ENCODE data around the gene CRIP3. TPM values are rescaled to one million over a fixed set of nuclear protein-coding genes. Genes with fewer than 3 reads are reported as not detected.

CRIP3 gene
- total RNA-seq, 2 experiments from 2014 or later, result 1.8 to 2.0 TPM

GRCh38 chr6:43306086-43306485 is 2.5 kb downstream of the CRIP3 start:
- ATAC-seq (ENCODE audit: poor library complexity) (no peak), DNase-seq (no peak)
- Mint-ChIP-seq H3K27ac (no peak overlapping the region), H3K9me3 (no peaks in the 10 kb centered on the region), H3K27me3 (no peaks in the 10 kb centered on the region), H3K36me3 (ENCODE audit: low read depth) (no peaks in the 10 kb centered on the region), H3K4me3 (no peak overlapping the region), H3K4me1 (ENCODE audit: low read depth) (peaks cover 7% of the 10 kb centered on the region)
- ChIA-PET POLR2A (no interaction called here), CTCF (no interaction called here)
- Histone ChIP-seq H3K9me3 (ENCODE audit: control insufficient read depth in 1 of 2, insufficient read depth in 1 of 2, low read length in 2 of 2) (no peaks in the 10 kb centered on the region), H3K4me3 (ENCODE audit: low read length) (no peak overlapping the region), H3K27me3 (ENCODE audit: control insufficient read depth in 1 of 2, insufficient read depth in 2 of 2, low read length in 2 of 2) (no peaks in the 10 kb centered on the region), H3K27ac (ENCODE audit: low read depth in 1 of 2, low read length in 2 of 2) (no peak overlapping the region), H3K36me3 (ENCODE audit: insufficient read depth, low read length) (no peaks in the 10 kb centered on the region), H3K4me1 (ENCODE audit: insufficient read depth, low read length) (peaks cover 19% of the 10 kb centered on the region)
- TF ChIP-seq, protein P1, sequence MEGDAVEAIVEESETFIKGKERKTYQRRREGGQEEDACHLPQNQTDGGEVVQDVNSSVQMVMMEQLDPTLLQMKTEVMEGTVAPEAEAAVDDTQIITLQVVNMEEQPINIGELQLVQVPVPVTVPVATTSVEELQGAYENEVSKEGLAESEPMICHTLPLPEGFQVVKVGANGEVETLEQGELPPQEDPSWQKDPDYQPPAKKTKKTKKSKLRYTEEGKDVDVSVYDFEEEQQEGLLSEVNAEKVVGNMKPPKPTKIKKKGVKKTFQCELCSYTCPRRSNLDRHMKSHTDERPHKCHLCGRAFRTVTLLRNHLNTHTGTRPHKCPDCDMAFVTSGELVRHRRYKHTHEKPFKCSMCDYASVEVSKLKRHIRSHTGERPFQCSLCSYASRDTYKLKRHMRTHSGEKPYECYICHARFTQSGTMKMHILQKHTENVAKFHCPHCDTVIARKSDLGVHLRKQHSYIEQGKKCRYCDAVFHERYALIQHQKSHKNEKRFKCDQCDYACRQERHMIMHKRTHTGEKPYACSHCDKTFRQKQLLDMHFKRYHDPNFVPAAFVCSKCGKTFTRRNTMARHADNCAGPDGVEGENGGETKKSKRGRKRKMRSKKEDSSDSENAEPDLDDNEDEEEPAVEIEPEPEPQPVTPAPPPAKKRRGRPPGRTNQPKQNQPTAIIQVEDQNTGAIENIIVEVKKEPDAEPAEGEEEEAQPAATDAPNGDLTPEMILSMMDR (IDR thresholded peaks at IDR 0.05), result no peak
- intact Hi-C loops (cut with DNase I, micrococcal nuclease), result no loop called here

DNA sequence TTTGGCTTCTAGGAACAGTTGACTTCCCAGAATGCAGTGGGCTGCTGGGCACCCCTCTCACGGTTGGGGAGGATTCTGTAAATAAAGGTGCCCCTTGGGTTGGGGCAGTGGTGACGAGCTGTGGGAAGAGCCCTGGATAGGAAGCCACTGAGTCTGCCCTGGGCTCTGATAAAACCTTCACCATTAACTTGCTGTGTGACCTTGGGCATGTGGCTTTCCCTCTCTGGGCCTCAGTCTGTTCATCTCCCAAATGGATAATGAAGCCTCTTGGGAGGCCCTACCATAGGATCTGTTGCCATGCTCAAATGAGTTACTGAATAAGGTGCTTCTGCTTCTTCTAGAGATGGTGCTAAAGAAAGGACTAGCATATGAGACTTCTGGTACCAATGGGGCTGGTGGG is 3.7 kb downstream of the CRIP3 start:
- Histone ChIP-seq H3K4me3 (ENCODE audit: low read length) (no peak overlapping the region), H3K36me3 (ENCODE audit: insufficient read depth, low read length) (no peaks in the 10 kb centered on the region), H3K27ac (ENCODE audit: low read depth in 1 of 2, low read length in 2 of 2) (no peak overlapping the region), H3K4me1 (ENCODE audit: insufficient read depth, low read length) (peaks cover 19% of the 10 kb centered on the region), H3K9me3 (ENCODE audit: control insufficient read depth in 1 of 2, insufficient read depth in 1 of 2, low read length in 2 of 2) (no peaks in the 10 kb centered on the region), H3K27me3 (ENCODE audit: control insufficient read depth in 1 of 2, insufficient read depth in 2 of 2, low read length in 2 of 2) (no peaks in the 10 kb centered on the region)
- ChIA-PET CTCF (no interaction called here), POLR2A (no interaction called here)
- ATAC-seq (ENCODE audit: poor library complexity) (no peak), DNase-seq (no peak)
- no peak overlapping the region for H3K4me3 Mint-ChIP-seq
- no peak overlapping the region for H3K27ac Mint-ChIP-seq
- TF ChIP-seq, protein P1 (IDR thresholded peaks at IDR 0.05), result no peak
- intact Hi-C loops (cut with DNase I, micrococcal nuclease), result no loop called here
- peaks cover 7% of the 10 kb centered on the region for H3K4me1 Mint-ChIP-seq (ENCODE audit: low read depth)
- H3K9me3 Mint-ChIP-seq, result no peaks in the 10 kb centered on the region
- peaks cover 4% of the 10 kb centered on the region for H3K27me3 Mint-ChIP-seq
- H3K36me3 Mint-ChIP-seq (ENCODE audit: low read depth), result no peaks in the 10 kb centered on the region

DNA sequence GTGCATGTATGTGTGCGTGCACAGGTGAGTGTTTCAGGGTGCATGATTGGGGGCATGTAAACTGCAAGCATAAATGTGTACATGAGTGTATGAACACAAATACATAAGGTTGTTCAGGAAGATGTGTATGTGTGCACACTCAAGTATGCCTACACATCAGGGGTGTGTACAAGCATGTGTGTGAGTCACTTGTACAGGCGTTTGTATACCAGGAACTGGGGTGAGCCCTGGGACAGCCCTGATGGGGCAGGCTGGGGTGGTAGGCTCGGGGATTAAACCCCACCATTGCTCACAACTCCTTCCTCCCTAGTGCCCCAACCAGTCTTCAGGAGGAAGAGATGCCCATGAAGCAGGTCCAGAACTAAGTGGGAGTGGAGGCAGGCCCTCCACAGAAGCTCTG is 4.3 kb downstream of the CRIP3 start:
- Mint-ChIP-seq H3K27me3 (peaks cover 6% of the 10 kb centered on the region), H3K36me3 (ENCODE audit: low read depth) (no peaks in the 10 kb centered on the region), H3K4me1 (ENCODE audit: low read depth) (peaks cover 7% of the 10 kb centered on the region), H3K27ac (no peak overlapping the region), H3K9me3 (no peaks in the 10 kb centered on the region), H3K4me3 (no peak overlapping the region)
- Histone ChIP-seq H3K9me3 (ENCODE audit: control insufficient read depth in 1 of 2, insufficient read depth in 1 of 2, low read length in 2 of 2) (no peaks in the 10 kb centered on the region), H3K36me3 (ENCODE audit: insufficient read depth, low read length) (no peaks in the 10 kb centered on the region), H3K4me1 (ENCODE audit: insufficient read depth, low read length) (peaks cover 16% of the 10 kb centered on the region), H3K27ac (ENCODE audit: low read depth in 1 of 2, low read length in 2 of 2) (no peak overlapping the region), H3K27me3 (ENCODE audit: control insufficient read depth in 1 of 2, insufficient read depth in 2 of 2, low read length in 2 of 2) (no peaks in the 10 kb centered on the region), H3K4me3 (ENCODE audit: low read length) (no peak overlapping the region)
- DNase-seq (no peak), ATAC-seq (ENCODE audit: poor library complexity) (no peak)
- ChIA-PET POLR2A (no interaction called here), CTCF (no interaction called here)
- intact Hi-C loops (cut with DNase I, micrococcal nuclease), result no loop called here
- TF ChIP-seq, protein P1 (IDR thresholded peaks at IDR 0.05), result no peak

Measured in CD4-positive, alpha-beta T cell (primary cell).